Astrocyte of the cerebellum (primary cell): ENCODE data around the gene LPXN.

Experiments
- DNase-seq: peaks from one replicate; pipeline ENCODE4 v3.0.0-alpha.2; 2011; ENCODE audit warnings: low read depth
- H3K4me3 ChIP-seq: 2 replicates; pipeline ENCODE4 v1.5.1; 2011; ENCODE audit warnings: mild to moderate bottlenecking, low read depth, low read length, moderate library complexity
- CTCF ChIP-seq: IDR thresholded peaks from 2 replicates; pipeline ENCODE4 v1.5.1; 2012; ENCODE audit warnings: low read length, low read depth, moderate library complexity, mild to moderate bottlenecking; ENCODE audit errors: missing control alignments
- in situ Hi-C: cut with HindIII; loops from 2 replicates; pipeline ENCODE4 v1.10.0; 2017; ENCODE audit warnings: low sequenced_read_pairs

The LPXN gene

GRCh38 chr11:58494101-58494500, 81.6 kb downstream of the LPXN start:
- no peak for DNase-seq
- TF ChIP-seq CTCF: no peak
- no peak overlapping the region for H3K4me3 ChIP-seq
- in situ Hi-C loops: no loop called here

GRCh38 chr11:58493676-58494075, 82.0 kb downstream of the LPXN start:
- in situ Hi-C loops: no loop called here
- no peak for DNase-seq
- no peak for TF ChIP-seq CTCF
- no peak overlapping the region for H3K4me3 ChIP-seq

- H3K4me3 ChIP-seq: no peak overlapping the region
- no peak for DNase-seq
- in situ Hi-C loops: no loop called here
- TF ChIP-seq CTCF: no peak
Observed at GRCh38 chr11:58490827-58491226, 84.8 kb downstream of the LPXN start.

GRCh38 chr11:58487170-58487569, 88.5 kb downstream of the LPXN start:
- no peak for TF ChIP-seq CTCF
- DNase-seq: no peak
- in situ Hi-C loops: no loop called here
- H3K4me3 ChIP-seq: no peak overlapping the region

- no peak for DNase-seq
- no peak overlapping the region for H3K4me3 ChIP-seq
- TF ChIP-seq CTCF: no peak
- in situ Hi-C loops: no loop called here
Observed at GRCh38 chr11:58485961-58486360, 89.7 kb downstream of the LPXN start.
